GM12878 (cell line): ENCODE data around the gene MYH7B.

Source experiments
- CTCF ChIP-seq, 3 experiments: IDR thresholded peaks in 2 of 3; conservative IDR thresholded peaks in 1 of 3; 2 replicates each; pipeline ENCODE4 v1.5.1; 2011; ENCODE audit warnings: low read depth in 3 of 3, low read length in 3 of 3, mild to moderate bottlenecking in 3 of 3, control low read depth in 2 of 3, moderate library complexity in 2 of 3, inconsistent platforms in 1 of 3, mixed read lengths in 1 of 3; ENCODE audit not compliant: control insufficient read depth in 2 of 3, insufficient read depth in 1 of 3; ENCODE audit errors: extremely low read depth in 1 of 3
- FOXM1 ChIP-seq: IDR thresholded peaks from 2 replicates; pipeline ENCODE4 v1.6.1; 2012; ENCODE audit warnings: low read depth, mild to moderate bottlenecking, inconsistent platforms, low read length, moderate library complexity
- MYC ChIP-seq: IDR thresholded peaks from 2 replicates; pipeline ENCODE4 v1.6.1; 2011; ENCODE audit warnings: mild to moderate bottlenecking, low read length, moderate library complexity, inconsistent platforms; ENCODE audit not compliant: insufficient read depth, insufficient replicate concordance, insufficient read length, severe bottlenecking
- NR2C2 ChIP-seq: IDR thresholded peaks from 2 replicates; pipeline ENCODE4 v1.6.1; 2011; ENCODE audit warnings: borderline replicate concordance, low read depth; ENCODE audit not compliant: control insufficient read depth, insufficient read length
- POLR2A ChIP-seq: IDR thresholded peaks from 2 replicates; pipeline ENCODE4 v1.6.1; 2011; ENCODE audit warnings: low read depth, mild to moderate bottlenecking, low read length
- POLR2AphosphoS5 ChIP-seq: IDR thresholded peaks from 2 replicates; pipeline ENCODE4 v1.6.1; 2011; ENCODE audit warnings: mild to moderate bottlenecking, low read length, inconsistent platforms
- TAF1 ChIP-seq: IDR thresholded peaks from 2 replicates; pipeline ENCODE4 v1.6.1; 2011; ENCODE audit warnings: mild to moderate bottlenecking, low read depth, low read length, borderline replicate concordance
- TARDBP ChIP-seq: IDR thresholded peaks from 2 replicates; pipeline ENCODE4 v1.6.1; 2016; ENCODE audit warnings: borderline replicate concordance
- ZNF24 ChIP-seq: fragments of 450-650 bp; IDR thresholded peaks from 2 replicates; pipeline ENCODE4 v1.6.1; 2017; ENCODE audit warnings: antibody characterized with exemption, mild to moderate bottlenecking
- ZNF274 ChIP-seq: IDR thresholded peaks from one replicate; pipeline ENCODE4 v1.8.0; 2011; ENCODE audit not compliant: insufficient read length, insufficient read depth

- no peak for TF ChIP-seq CTCF (IDR thresholded peaks at IDR 0.05 in 2 of 3, conservative IDR thresholded peaks at IDR 0.05 in 1 of 3; ENCODE audit: control insufficient read depth in 2 of 3, extremely low read depth in 1 of 3, insufficient read depth in 1 of 3, low read depth in 3 of 3, low read length in 3 of 3)
- TF ChIP-seq FOXM1: no peak
- no peak for TF ChIP-seq POLR2A
- TF ChIP-seq TARDBP: no peak
- no peak for TF ChIP-seq NR2C2
- TF ChIP-seq ZNF24: no peak
- no peak for TF ChIP-seq TAF1
- TF ChIP-seq ZNF274: no peak
- TF ChIP-seq POLR2AphosphoS5: no peak
- TF ChIP-seq MYC: no peak
Measured at GRCh38 chr20:34920055-34920454, 35.6 kb upstream of the MYH7B start.
